Measurements from ENCODE around the gene ZBTB32.
A peak's percentile ranks its signal among the peaks of the same experiment; 100 is the strongest.
"Not testable (repeated sequence)": the region's sequence is repeated elsewhere in the genome, so short reads cannot be mapped to it uniquely, and the experiment has no call there.

The ZBTB32 gene

GRCh38 chr19:35673121-35673804 is 31.1 kb upstream of the ZBTB32 start:
- H3K4me3 ChIP-seq (replicated peaks in 1 of 2; ENCODE audit: low read depth in 2 of 2, low read length in 2 of 2): peak overlapping the region; percentile 41 to 58
- DNase-seq (ENCODE audit: low read depth in 2 of 2): peak; percentile 58 to 74
- TF ChIP-seq CTCF (IDR thresholded peaks at IDR 0.05; ENCODE audit: low read depth, low read length): no peak

GRCh38 chr19:35675589-35676140 is 28.7 kb upstream of the ZBTB32 start:
- no peak overlapping the region for H3K4me3 ChIP-seq (replicated peaks in 1 of 2; ENCODE audit: low read depth in 2 of 2, low read length in 2 of 2)
- DNase-seq (ENCODE audit: low read depth in 2 of 2): no peak
- TF ChIP-seq CTCF (IDR thresholded peaks at IDR 0.05; ENCODE audit: low read depth, low read length): no peak

GRCh38 chr19:35689836-35690235 is 14.5 kb upstream of the ZBTB32 start:
- no peak for TF ChIP-seq CTCF (IDR thresholded peaks at IDR 0.05; ENCODE audit: low read depth, low read length)
- H3K4me3 ChIP-seq (replicated peaks in 1 of 2; ENCODE audit: low read depth in 2 of 2, low read length in 2 of 2): no peak overlapping the region
- DNase-seq (ENCODE audit: low read depth in 2 of 2): peak in 1 of 2 donors; percentile 8

- H3K4me3 ChIP-seq (replicated peaks in 1 of 2; ENCODE audit: low read depth in 2 of 2, low read length in 2 of 2); DNase-seq (ENCODE audit: low read depth in 2 of 2): not testable (repeated sequence)
These were observed 13.3 kb upstream of the ZBTB32 start for GRCh38 chr19:35691106-35691505.

- no peak for TF ChIP-seq CTCF (IDR thresholded peaks at IDR 0.05; ENCODE audit: low read depth, low read length)
- DNase-seq (ENCODE audit: low read depth in 2 of 2): no peak
- H3K4me3 ChIP-seq (replicated peaks in 1 of 2; ENCODE audit: low read depth in 2 of 2, low read length in 2 of 2): no peak overlapping the region
These were observed 12.3 kb upstream of the ZBTB32 start for GRCh38 chr19:35692010-35692409.

- no peak overlapping the region for H3K4me3 ChIP-seq (replicated peaks in 1 of 2; ENCODE audit: low read depth in 2 of 2, low read length in 2 of 2)
- no peak for TF ChIP-seq CTCF (IDR thresholded peaks at IDR 0.05; ENCODE audit: low read depth, low read length)
- DNase-seq (ENCODE audit: low read depth in 2 of 2): no peak
These were observed 10.9 kb upstream of the ZBTB32 start for GRCh38 chr19:35693422-35693821.

GRCh38 chr19:35693835-35694599 is 10.3 kb upstream of the ZBTB32 start:
- peak; percentile 99 for TF ChIP-seq CTCF (IDR thresholded peaks at IDR 0.05; ENCODE audit: low read depth, low read length)
- DNase-seq (ENCODE audit: low read depth in 2 of 2): peak; percentile 87 to 90
- no peak overlapping the region for H3K4me3 ChIP-seq (replicated peaks in 1 of 2; ENCODE audit: low read depth in 2 of 2, low read length in 2 of 2)
